Panc1 (cell line): Measurements from ENCODE around the gene SPPL2A. TPM values are rescaled to one million over a fixed set of nuclear protein-coding genes. Genes with fewer than 3 reads are reported as not detected.

Experiments
- ATAC-seq: fragments of 200-7000 bp; cut with Tn5 transposase; 2 replicates; pipeline ENCODE4 v1.9.1; 2020; ENCODE audit warnings: mild to moderate bottlenecking, moderate library complexity
- BruUV-seq: library from RNA; stranded (reverse); fragments of 400-500 nt; replicated peaks from 2 replicates; lab custom pipeline; 2021; lab: Mats Ljungman, UMichigan
- CTCF ChIA-PET: fragments of 300-600 bp; sonication (Branson Sonifier 250); formaldehyde crosslinking; loops from one replicate; lab custom pipeline; 2022; ENCODE audit warnings: antibody characterized with exemption; lab: Charles Lee
- POLR2A ChIA-PET: fragments of 300-600 bp; sonication (Branson Sonifier 250); formaldehyde crosslinking; loops from one replicate; lab custom pipeline; 2022; ENCODE audit warnings: antibody characterized with exemption; lab: Charles Lee
- DNase-seq: peaks from one replicate; pipeline ENCODE4 v3.0.0-alpha.2; 2010; ENCODE audit warnings: low read depth, low spot score
- H3K27ac ChIP-seq: 2 replicates; pipeline ENCODE4 v1.5.1; 2011; ENCODE audit warnings: mild to moderate bottlenecking, low read length, inconsistent platforms
- H3K27me3 ChIP-seq: fragments of 200-500 bp; sonication (Bioruptor generic); 2 replicates; pipeline ENCODE4 v1.6.0; 2014; ENCODE audit warnings: low read length, inconsistent platforms; ENCODE audit not compliant: control insufficient read depth, insufficient read depth
- H3K36me3 ChIP-seq: fragments of 200-500 bp; sonication (Bioruptor generic); 2 replicates; pipeline ENCODE4 v1.5.1; 2014; ENCODE audit warnings: inconsistent platforms, mild to moderate bottlenecking, low read length, moderate library complexity; ENCODE audit not compliant: control insufficient read depth, insufficient read depth
- H3K4me1 ChIP-seq: 2 replicates; pipeline ENCODE4 v1.5.1; 2011; ENCODE audit warnings: inconsistent platforms, mild to moderate bottlenecking, low read length, moderate library complexity; ENCODE audit not compliant: control insufficient read depth, insufficient read depth
- H3K4me3 ChIP-seq, 2 experiments: 2 replicates each; pipeline ENCODE4 v1.5.1; 2011 to 2012; ENCODE audit warnings: low read depth in 2 of 2, low read length in 2 of 2, mild to moderate bottlenecking in 2 of 2, inconsistent platforms in 1 of 2, moderate library complexity in 1 of 2
- H3K9me3 ChIP-seq: fragments of 200-500 bp; sonication (Bioruptor generic); 2 replicates; pipeline ENCODE4 v1.5.1; 2014; ENCODE audit warnings: low read depth, mild to moderate bottlenecking, inconsistent platforms, low read length, moderate library complexity; ENCODE audit not compliant: control insufficient read depth, insufficient read depth
- CTCF ChIP-seq: fragments of 450-650 bp; IDR thresholded peaks from 2 replicates; pipeline ENCODE4 v1.5.1; 2017; ENCODE audit warnings: mild to moderate bottlenecking
- POLR2AphosphoS5 ChIP-seq: IDR thresholded peaks from 2 replicates; pipeline ENCODE4 v1.6.1; 2012; ENCODE audit warnings: mild to moderate bottlenecking, low read depth, low read length, moderate library complexity
- REST ChIP-seq, 2 experiments: IDR thresholded peaks; 2 replicates each; pipeline ENCODE4 v1.6.1; 2011 to 2012; ENCODE audit warnings: low read depth in 2 of 2, control low read depth in 1 of 2, low read length in 1 of 2, mild to moderate bottlenecking in 1 of 2, moderate library complexity in 1 of 2; ENCODE audit not compliant: insufficient read depth in 1 of 2
- SIN3A ChIP-seq: IDR thresholded peaks from 2 replicates; pipeline ENCODE4 v1.6.1; 2012; ENCODE audit warnings: low read depth, mild to moderate bottlenecking, low read length, moderate library complexity, borderline replicate concordance; ENCODE audit not compliant: insufficient read depth
- TCF7L2 ChIP-seq: IDR thresholded peaks from 2 replicates; pipeline ENCODE4 v1.6.1; 2011; ENCODE audit warnings: mild to moderate bottlenecking, low read depth, low read length, inconsistent platforms
- in situ Hi-C: cut with HindIII; loops from 2 replicates; pipeline ENCODE4 v1.10.0; 2016; ENCODE audit warnings: low sequenced_read_pairs, low pct_unique_long_range_greater_than_20kb
- intact Hi-C: fragments of 100-400 bp; cut with micrococcal nuclease; formaldehyde crosslinking; loops from one replicate; pipeline ENCODE4 v1.10.0; 2022; ENCODE audit not compliant: unreplicated experiment
- total RNA-seq: library from RNA; stranded (reverse); gene quantifications from one replicate; pipeline ENCODE4 v1.2.1, GENCODE V29; 2021; ENCODE audit not compliant: unreplicated experiment

SPPL2A gene
- total RNA-seq, 1 experiment from 2014 or later: 154 TPM

- ATAC-seq (no peak), DNase-seq (no peak)
- Histone ChIP-seq H3K9me3 (no peaks in the 10 kb centered on the region), H3K4me1 (no peaks in the 10 kb centered on the region), H3K36me3 (no peaks in the 10 kb centered on the region), H3K4me3 (no peak overlapping the region), H3K27ac (no peak overlapping the region), H3K27me3 (no peaks in the 10 kb centered on the region)
- no peak for TF ChIP-seq TCF7L2
- no peak for TF ChIP-seq CTCF
- no peak for TF ChIP-seq SIN3A
- no peak for TF ChIP-seq POLR2AphosphoS5
- no peak for TF ChIP-seq REST (IDR thresholded peaks at IDR 0.05; ENCODE audit: insufficient read depth in 1 of 2, low read depth in 2 of 2, low read length in 1 of 2)
- CTCF ChIA-PET: interaction anchor here (0.9 kb wide), 1 partner anchor 85 kb away, joined by 3 read pairs; no protein-coding TSS in a partner anchor
- BruUV-seq: no TSS peak
- POLR2A ChIA-PET: no interaction called here
- in situ Hi-C loops (no loop called here), intact Hi-C loops (no loop called here)
These were observed 26.0 kb upstream of the SPPL2A start for GRCh38 chr15:50791486-50791885.

- CTCF ChIA-PET: no interaction called here
- no peaks in the 10 kb centered on the region for H3K36me3 ChIP-seq
- POLR2A ChIA-PET: no interaction called here
- no TSS peak for BruUV-seq
- H3K4me1 ChIP-seq: no peaks in the 10 kb centered on the region
- TF ChIP-seq SIN3A (no peak), TCF7L2 (no peak), REST (IDR thresholded peaks at IDR 0.05; ENCODE audit: insufficient read depth in 1 of 2, low read depth in 2 of 2, low read length in 1 of 2) (no peak), CTCF (no peak), POLR2AphosphoS5 (no peak)
- in situ Hi-C loops (no loop called here), intact Hi-C loops (no loop called here)
- ATAC-seq: no peak
- no peak for DNase-seq
- H3K27ac ChIP-seq: no peak overlapping the region
- H3K27me3 ChIP-seq: no peaks in the 10 kb centered on the region
- H3K9me3 ChIP-seq: no peaks in the 10 kb centered on the region
- H3K4me3 ChIP-seq: no peak overlapping the region
These were observed 25.4 kb upstream of the SPPL2A start for GRCh38 chr15:50790778-50791453.
